Measurements from ENCODE around the gene JUN.

JUN gene

DNA sequence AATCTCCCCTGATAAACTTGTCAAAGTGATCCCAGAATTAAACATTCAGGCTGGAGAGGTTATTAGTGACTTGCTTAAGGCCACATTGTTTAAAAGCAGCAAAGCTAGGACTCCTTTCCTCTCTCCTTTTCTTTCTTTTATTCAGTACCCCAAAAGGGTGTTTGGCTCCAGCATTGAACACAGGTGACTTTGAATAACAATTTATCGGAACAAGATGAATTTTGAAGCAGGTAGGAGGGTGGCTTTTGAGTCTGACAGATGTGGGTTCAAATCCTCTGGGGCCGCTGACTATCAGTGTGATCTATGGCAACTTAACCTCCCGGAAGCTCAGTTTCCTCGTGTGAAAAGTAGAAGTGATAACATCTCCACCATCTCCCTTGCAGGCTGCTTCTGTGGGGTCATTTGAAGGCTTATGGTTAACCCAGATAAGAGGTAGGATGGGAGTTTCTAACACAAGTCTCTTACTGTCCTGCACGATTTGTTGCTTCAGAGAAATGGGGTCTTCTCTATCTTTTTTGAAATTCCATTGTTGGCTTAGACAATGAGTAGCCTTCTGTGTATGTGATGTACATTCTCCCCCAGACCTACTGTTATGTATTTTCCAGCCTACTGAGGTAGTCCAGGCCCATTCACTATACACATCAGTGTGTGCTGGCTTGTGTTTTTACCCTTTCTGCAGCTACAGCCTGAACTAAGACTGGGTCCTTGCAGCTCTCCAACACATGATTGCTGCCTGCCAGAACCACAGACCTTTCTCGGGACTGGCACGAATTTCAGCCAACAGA, 29.0 kb downstream of the JUN start:
- DNase-seq: peak; percentile 40 to 61

DNA sequence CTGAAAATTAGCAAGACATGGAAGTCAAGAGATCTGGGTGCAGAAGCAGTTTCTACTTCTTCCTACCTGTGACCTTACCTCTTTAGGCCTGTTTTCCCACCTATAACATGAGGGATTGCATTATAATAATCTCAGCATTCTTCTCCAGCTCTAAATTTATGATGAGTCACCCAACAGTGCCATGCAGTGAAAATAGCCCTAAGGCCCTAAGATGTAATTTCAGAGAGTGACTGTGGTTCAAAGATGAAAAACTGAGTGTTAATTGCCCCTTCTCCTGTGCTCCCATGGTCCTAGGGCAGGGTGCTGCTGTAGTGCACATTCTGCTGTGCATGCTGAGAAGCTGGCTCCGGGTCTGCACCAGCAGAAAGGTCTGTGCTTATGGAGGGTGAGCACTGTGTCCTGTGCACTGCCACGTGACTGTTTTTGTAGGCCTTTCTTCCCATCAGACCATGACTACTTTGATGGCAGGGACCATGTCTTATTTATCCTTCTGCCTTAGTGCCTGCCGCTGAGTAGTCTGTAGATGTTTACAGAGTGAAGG, 29.7 kb downstream of the JUN start:
- no peak for DNase-seq

DNA sequence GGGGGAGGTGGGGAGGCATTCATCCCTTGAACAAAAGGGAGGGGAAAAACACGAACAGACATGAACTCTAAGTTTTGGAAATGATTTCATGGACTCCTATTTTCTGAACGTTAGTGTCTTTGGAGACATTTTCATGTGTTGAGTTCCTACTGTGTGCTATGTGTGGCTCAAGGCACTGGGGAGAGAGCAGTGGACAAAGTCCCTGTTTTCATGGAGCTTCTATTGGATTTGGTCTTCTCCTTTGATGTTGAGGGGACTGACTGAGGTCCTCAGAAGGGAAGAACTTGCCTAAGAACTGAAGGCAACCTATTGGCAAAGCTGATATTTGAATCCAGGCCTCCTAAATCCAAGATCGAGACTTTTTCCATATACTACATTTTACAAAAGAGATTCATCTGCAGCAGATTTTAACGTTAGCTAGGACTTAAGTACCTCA, 30.4 kb downstream of the JUN start:
- DNase-seq: no peak

DNA sequence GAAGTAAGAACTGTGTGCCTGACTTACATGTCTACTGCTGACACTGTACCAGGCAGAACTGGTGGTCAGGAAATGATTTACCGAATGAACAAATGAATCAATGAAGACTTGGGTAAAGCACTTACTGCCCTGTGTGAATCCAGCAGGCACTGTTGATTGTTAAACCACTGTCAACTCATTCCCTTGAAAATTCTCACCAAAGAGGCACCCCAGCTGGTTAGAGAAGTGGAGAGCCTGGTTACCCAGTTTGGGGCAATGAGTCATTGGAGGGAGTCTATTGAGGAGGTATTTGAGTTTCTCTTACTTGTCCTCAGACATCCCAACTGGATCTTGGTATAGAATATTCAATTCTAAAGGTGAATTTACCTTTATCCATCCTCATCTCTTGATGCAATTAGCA, 34.2 kb downstream of the JUN start:
- no peak for DNase-seq

DNA sequence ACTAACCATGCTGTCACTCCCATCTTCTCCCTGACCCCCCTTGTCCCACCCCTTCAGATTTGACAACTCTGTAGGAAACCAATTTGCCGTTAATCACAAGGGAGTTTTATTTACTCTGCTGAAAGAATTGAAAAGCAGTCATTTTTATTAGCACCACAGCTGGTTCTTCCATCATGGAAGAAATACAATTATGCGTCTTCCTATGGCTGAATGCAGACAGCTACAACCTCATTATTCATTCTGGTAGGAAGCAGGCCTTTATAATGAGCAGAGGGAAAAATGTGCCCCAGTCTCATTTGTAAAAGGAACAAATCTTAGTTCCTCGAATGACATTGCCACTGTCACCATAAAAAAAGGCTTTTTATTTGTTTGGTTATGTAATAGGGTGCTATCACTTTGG, 35.2 kb downstream of the JUN start:
- no peak for DNase-seq

DNA sequence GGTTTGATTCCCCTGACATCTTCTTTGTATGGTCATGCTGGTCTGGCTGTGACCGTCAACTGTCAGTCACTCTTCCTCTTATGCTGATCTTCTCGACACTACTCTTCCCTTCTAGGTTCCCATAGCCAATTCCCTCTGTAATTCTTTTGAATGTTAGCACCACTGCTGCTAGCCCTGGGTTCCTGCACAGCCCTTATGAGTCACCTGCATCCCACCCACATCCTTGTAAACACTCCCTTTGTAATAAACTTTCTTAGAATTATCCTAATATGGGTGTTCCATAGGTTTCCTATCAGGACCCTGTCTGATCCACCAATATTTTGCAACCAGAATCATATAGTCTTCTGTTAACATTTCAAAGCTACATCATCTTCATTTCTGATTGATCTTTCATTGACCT, 37.1 kb downstream of the JUN start:
- DNase-seq: no peak

DNA sequence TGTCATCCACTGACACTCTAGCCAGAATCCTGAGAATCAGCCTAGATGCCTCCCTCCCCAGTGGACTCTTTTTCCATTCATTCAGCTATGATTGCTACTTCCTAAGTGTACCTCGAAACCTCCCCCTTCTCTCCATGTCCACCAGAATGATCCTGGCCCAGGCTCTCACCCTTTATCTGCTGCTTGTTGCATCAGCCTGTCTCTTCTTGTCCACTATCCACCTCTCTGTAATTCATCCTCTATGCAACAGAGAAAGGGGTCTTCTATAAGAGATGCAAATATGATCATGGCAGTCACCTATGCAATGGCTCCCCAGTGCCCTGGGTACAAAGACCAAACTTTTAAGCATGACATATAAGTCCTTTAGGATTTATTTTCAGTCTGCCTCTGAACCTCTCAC, 37.7 kb downstream of the JUN start:
- no peak for DNase-seq

DNA sequence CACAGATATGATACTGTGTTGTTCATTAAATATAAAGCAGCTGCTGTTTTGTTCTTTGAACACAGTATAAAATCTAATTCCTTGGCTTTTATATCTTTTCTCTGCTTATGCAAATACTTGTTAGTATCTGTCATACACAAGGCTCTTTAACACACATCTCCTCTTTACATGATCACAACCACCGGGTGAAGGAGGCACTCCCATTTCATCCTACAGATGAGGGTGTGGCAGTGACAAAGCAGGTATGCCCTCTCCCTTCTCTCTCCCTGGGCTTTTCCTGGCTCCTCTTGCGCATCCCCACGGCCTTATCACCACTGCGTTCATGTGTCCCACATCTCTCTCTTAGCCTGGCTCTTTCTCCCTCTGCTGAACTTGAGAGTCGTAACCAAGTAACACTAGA, 38.2 kb downstream of the JUN start:
- DNase-seq: no peak

DNA sequence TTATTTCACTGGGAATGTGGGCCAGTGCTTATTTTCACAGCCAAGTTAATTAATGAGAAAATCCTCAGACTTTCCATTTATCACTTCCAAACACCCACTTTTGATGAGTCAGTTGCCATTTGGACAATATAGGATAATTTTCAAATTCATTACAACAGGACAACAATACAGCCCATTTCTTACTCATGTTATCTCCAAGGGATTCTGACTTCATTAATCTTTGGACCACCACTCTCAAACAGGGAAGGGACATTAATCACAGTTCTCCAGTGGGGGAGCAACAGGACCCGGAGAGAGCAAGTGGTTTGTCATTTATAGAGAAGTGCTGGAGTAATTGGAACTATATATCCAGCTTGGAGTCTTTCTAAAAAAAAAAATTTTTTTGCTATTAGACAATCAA, 38.7 kb downstream of the JUN start:
- DNase-seq: no peak

DNA sequence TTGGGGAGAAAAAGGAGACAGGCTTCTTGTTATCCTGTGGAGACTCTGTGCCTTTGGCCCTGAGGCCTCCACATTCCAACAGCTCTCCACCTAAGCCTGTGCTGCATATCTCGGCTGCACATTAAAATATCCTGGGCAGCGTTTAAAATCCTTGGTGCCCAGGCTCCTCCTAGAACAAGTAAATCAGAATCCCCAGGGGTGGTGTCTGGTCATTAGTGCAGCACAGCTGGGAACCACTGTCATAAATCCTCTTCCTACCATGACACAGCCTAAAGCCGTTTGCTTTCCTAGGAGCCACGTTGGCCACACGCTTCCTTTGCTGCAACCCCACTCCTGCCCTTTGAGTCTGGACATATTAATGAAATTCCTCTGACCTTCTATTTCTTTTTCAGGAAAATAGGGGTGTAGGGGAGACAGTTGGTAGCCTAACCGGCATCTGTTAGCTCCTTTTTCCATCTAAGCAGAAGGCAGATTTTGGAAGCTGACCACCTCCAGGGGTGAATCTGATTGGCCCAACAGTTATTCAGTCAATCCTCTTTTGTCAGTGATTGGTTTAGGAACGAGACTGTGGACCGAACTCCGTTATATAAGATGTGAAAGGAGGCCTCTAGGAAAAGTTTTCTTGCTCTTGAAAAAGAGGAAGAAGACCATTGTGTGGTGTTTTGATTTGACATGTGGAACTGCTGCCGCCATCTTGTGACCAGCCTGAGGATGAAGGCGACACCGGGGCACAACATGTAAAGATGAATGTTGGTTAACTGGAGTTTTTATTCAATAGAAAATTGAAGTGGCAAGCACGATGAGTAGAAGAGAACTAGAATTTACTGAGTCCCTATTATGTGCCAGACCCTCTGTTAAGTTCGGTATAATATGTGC, 41.9 kb downstream of the JUN start:
- no peak for DNase-seq

DNA sequence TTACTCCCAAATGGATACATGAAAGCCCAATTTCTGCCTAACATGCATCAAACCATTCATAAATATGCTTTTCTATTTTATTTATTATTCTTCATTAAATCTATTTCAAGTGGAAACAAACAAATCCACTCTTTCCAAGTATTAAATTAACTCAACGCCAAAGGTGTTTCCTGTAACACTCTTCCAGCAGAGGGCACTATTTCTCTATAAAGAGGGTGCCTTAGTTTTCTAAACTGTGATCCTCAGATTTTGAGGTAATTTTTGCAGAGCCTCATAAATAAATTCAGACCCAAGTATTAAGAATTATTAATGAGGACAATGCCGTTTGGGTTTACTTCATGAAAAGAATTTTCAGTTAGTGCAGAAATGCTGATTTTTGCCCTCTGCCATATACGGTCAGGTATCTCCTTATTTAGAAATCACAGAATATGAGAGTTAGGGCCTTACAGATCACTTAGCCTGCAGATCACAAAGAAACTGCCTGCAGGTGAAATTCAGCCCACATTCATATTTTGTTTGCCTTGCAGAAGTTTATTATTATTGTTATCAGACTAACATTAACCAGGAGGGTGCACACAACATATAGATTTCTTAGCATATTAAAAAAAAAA, 43.9 kb downstream of the JUN start:
- DNase-seq: peak; percentile 76 to 77

DNA sequence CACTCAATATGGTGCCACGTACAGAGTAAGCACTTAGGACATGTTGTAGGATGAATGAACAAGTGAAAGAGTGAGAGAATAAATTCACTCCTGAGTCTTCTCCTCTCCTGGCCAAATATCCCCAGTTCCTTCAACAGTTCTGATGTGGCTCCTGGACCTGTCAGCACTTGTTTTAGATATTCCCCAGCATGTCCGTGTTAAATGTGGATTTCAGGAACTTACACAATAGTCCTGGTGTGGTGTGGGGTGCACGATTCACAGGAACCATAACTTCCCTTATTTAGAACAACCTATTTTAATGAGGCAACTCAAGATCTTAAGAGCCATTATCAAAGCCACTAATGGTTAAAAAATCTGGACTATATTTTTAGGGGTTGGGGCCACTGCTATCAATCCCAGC, 45.0 kb downstream of the JUN start:
- peak; percentile 75 to 85 for DNase-seq

DNA sequence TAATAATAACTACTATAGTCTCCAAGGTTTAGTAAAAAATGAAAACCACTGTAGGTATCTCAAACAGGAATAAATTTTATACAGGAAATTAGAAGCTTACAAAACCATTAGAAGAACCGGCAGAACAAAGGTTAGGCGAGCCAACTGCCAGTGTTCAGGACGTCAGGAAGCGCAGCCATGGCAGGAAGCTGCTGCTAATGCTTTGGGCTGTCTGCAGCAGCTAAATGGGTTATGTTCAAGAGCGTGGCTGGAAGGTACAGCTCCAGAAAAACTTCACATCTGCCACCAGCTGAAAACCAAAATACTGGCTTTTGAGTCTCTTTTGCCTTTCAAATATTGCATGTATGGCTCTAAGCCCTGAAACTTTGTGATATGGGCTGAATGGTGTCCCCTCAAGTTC, 48.3 kb downstream of the JUN start:
- DNase-seq: peak in 1 of 2 experiments; percentile 11

DNA sequence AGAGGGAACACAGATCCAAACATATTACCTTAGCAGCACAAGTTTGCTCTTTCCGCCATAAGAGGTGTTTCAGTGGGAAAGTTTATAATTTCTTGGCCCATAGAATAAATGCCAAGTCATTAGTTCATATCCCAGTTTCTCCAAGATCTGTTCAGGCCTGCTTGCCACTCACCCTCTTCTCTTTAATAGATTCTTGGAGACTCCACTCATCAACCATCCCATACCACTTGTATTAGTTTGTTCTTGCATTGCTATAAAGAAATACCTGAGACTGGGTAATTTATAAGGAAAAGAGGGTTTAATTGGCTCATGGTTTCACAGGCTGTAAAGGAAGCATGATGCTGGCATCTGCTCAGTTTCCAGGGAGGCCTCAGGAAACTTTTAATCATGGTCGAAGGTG, 49.2 kb downstream of the JUN start:
- no peak for DNase-seq

DNA sequence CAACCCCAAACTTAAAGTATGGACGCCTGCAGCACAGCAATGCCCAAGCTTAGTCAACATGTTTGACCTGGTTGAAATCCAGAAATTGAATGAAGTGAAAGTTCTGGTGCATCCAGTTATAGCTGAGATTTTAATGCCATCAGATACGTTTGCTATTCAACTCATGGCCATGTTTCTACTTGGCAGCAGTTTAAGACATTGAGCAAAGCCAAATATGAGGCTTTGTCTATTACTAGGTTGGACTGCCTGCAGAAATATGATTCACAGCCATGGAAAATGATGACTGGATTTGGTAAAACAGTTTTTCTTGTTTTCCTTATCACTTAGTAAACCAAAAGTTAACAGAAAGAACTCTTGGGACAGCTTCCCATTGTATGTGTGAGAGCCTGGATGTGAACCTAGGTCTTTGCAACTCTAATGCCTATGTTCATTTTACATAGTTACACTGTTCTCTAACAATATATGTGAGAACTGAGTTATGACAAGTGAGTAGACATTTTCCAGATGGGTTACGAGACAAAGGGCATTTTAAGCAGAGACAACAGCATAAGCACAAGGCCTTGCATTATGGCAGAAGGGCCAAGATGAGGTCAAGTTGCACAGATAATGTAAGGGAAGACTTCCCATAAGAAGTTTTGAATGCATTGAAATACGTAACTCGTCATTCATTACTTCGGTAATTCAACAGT, 51.6 kb downstream of the JUN start:
- no peak for DNase-seq
